Measurements from ENCODE around the gene MRTFB. TPM values are rescaled to one million over a fixed set of nuclear protein-coding genes. Genes with fewer than 3 reads are reported as not detected.
A peak's percentile ranks its signal among the peaks of the same experiment; 100 is the strongest.

Gene MRTFB
- total RNA-seq, 8 experiments from 2014 or later = 4.2 to 32.2 (median 13.6) TPM

GRCh38 chr16:14132696-14133048 lies 61.6 kb downstream of the MRTFB start:
- WGBS, 10 experiments = 56 to 100% (median 93%) methylated on average over 1 to 4 of the region's 4 CpGs
- ATAC-seq (replicated peaks in 6 of 8) = no peak
- no peak overlapping the region for H3K27ac ChIP-seq
- no peaks in the 10 kb centered on the region for H3K4me1 ChIP-seq (replicated peaks in 1 of 2)
- H3K4me3 ChIP-seq = no peak overlapping the region
- in situ Hi-C loops (cut with MboI; ENCODE audit: low pct_unique_long_range_greater_than_20kb in 2 of 9, low sequenced_read_pairs in 9 of 9, unreplicated experiment in 9 of 9) = no loop called here

GRCh38 chr16:14133907-14134306 lies 62.8 kb downstream of the MRTFB start:
- ATAC-seq (replicated peaks in 6 of 8) = no peak
- no peaks in the 10 kb centered on the region for H3K4me1 ChIP-seq (replicated peaks in 1 of 2)
- 45 to 100% (median 100%) methylated on average over 1 of the region's 1 CpG; no CpG with 5 or more reads in 1 of the 10 experiments for WGBS, 10 experiments
- no peak overlapping the region for H3K27ac ChIP-seq
- in situ Hi-C loops (cut with MboI; ENCODE audit: low pct_unique_long_range_greater_than_20kb in 2 of 9, low sequenced_read_pairs in 9 of 9, unreplicated experiment in 9 of 9) = no loop called here
- H3K4me3 ChIP-seq = no peak overlapping the region

- Histone ChIP-seq H3K27ac (no peak overlapping the region), H3K4me1 (replicated peaks in 1 of 2) (no peaks in the 10 kb centered on the region), H3K4me3 (no peak overlapping the region)
- 97 to 98% methylated on average over 5 of the region's 5 CpGs; no CpG with 5 or more reads in 8 of the 10 experiments for WGBS, 10 experiments
- no peak for ATAC-seq (replicated peaks in 6 of 8)
- in situ Hi-C loops (cut with MboI; ENCODE audit: low pct_unique_long_range_greater_than_20kb in 2 of 9, low sequenced_read_pairs in 9 of 9, unreplicated experiment in 9 of 9) = no loop called here
These were observed 64.6 kb downstream of the MRTFB start for GRCh38 chr16:14135704-14136103.

- 80 to 100% (median 100%) methylated on average over 1 of the region's 1 CpG; no CpG with 5 or more reads in 2 of the 10 experiments for WGBS, 10 experiments
- no peak for ATAC-seq (replicated peaks in 6 of 8)
- H3K27ac ChIP-seq = no peak overlapping the region
- no peaks in the 10 kb centered on the region for H3K4me1 ChIP-seq (replicated peaks in 1 of 2)
- in situ Hi-C loops (cut with MboI; ENCODE audit: low pct_unique_long_range_greater_than_20kb in 2 of 9, low sequenced_read_pairs in 9 of 9, unreplicated experiment in 9 of 9) = no loop called here
- no peak overlapping the region for H3K4me3 ChIP-seq
These were observed 68.8 kb downstream of the MRTFB start for GRCh38 chr16:14139872-14140271.

DNA sequence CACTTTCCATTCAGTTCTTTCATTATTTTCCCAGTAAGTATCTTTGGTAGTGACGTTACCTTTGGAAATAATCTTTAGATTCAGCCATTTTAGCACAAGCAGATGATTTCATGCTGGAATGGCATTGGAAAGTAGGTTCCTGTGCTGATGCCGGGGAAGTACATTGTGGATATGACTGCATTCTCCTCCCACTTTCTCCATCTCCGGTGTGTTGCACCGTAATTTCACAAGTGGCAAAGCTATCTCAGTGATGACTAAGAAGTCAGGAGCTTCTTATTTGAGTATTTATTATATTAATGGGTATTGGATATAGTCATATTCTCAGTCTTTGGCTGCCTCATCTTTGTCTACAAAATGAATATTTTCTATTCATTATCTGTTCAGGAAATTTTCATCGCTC lies 69.8 kb downstream of the MRTFB start:
- in situ Hi-C loops (cut with MboI; ENCODE audit: low pct_unique_long_range_greater_than_20kb in 2 of 9, low sequenced_read_pairs in 9 of 9, unreplicated experiment in 9 of 9) = no loop called here
- no peaks in the 10 kb centered on the region for H3K4me1 ChIP-seq (replicated peaks in 1 of 2)
- ATAC-seq (replicated peaks in 6 of 8) = peak in 3 of 8 experiments; percentile 70 to 88 (median 72)
- no peak overlapping the region for H3K27ac ChIP-seq
- 77 to 100% (median 95%) methylated on average over 1 to 5 of the region's 5 CpGs; no CpG with 5 or more reads in 1 of the 10 experiments for WGBS, 10 experiments
- no peak overlapping the region for H3K4me3 ChIP-seq

DNA sequence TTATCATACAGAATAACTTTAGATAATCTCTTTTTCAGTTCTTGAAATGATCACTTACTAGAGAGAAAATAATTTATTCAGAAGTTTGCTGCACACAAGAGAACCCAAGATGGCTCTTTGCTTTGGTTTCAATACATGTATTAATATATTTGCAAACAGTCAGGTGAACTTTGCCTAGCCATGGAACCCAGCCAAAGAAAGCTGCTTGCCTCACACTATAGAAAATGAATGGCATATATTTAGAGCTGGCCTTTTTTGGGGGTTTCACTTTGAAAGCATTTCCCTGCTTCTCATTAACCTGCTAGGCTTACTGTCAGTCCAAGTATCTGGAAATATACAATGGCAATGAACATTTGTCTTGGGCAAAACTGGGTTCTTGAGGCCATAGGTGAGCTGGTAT lies 75.3 kb downstream of the MRTFB start:
- no peak overlapping the region for H3K27ac ChIP-seq
- no peak for ATAC-seq (replicated peaks in 6 of 8)
- no peaks in the 10 kb centered on the region for H3K4me1 ChIP-seq (replicated peaks in 1 of 2)
- H3K4me3 ChIP-seq = no peak overlapping the region
- in situ Hi-C loops (cut with MboI; ENCODE audit: low pct_unique_long_range_greater_than_20kb in 2 of 9, low sequenced_read_pairs in 9 of 9, unreplicated experiment in 9 of 9) = no loop called here

DNA sequence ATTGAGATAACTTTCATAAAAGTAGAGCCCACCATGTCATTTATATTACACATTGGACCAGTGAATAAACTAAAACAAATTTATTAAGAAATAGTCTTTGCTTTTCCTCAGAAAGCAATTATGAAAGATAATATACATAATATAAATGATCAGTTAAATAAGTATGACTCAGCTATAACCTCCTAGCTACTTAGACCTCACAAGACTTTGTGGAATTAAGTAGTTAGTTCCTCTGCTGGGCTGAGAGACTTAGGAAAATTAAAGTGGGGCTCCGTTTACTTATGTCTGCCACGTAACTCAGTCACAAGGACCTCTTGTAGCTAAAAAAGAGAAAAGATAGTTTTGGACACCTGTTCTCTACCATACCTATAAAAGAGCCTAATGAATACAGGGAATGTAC lies 76.9 kb downstream of the MRTFB start:
- H3K4me1 ChIP-seq (replicated peaks in 1 of 2) = no peaks in the 10 kb centered on the region
- H3K27ac ChIP-seq = no peak overlapping the region
- no peak for ATAC-seq (replicated peaks in 6 of 8)
- WGBS, 10 experiments = 89 to 100% (median 100%) methylated on average over 1 to 2 of the region's 2 CpGs; no CpG with 5 or more reads in 2 of the 10 experiments
- H3K4me3 ChIP-seq = no peak overlapping the region
- in situ Hi-C loops (cut with MboI; ENCODE audit: low pct_unique_long_range_greater_than_20kb in 2 of 9, low sequenced_read_pairs in 9 of 9, unreplicated experiment in 9 of 9) = no loop called here

DNA sequence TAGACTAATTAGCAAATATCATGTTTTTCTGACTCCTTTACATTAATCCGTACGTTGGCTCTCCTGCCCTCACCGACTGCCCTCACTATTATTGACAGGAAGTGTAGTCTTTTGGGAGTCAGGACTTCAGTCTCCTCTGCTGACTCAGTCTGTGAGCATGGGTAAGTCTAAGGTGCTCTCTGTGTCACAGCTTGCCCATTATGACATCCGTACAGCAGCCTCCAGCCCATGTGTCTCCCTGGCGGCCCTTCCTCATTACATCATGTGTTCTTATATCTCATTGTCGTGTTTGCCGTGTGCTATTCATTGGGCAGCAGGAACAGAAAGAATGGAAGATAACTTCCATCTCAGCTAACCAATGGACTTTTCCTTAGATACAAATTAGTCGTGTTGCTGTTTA lies 77.5 kb downstream of the MRTFB start:
- Histone ChIP-seq H3K4me3 (no peak overlapping the region), H3K4me1 (replicated peaks in 1 of 2) (no peaks in the 10 kb centered on the region), H3K27ac (no peak overlapping the region)
- in situ Hi-C loops (cut with MboI; ENCODE audit: low pct_unique_long_range_greater_than_20kb in 2 of 9, low sequenced_read_pairs in 9 of 9, unreplicated experiment in 9 of 9) = no loop called here
- 30 to 100% (median 85%) methylated on average over 2 to 8 of the region's 8 CpGs for WGBS, 10 experiments
- peak in 5 of 8 experiments; percentile 59 to 100 (median 89) for ATAC-seq (replicated peaks in 6 of 8)

- Histone ChIP-seq H3K27ac (no peak overlapping the region), H3K4me1 (replicated peaks in 1 of 2) (no peaks in the 10 kb centered on the region), H3K4me3 (no peak overlapping the region)
- ATAC-seq (replicated peaks in 6 of 8) = no peak
- in situ Hi-C loops (cut with MboI; ENCODE audit: low pct_unique_long_range_greater_than_20kb in 2 of 9, low sequenced_read_pairs in 9 of 9, unreplicated experiment in 9 of 9) = no loop called here
- 85 to 100% (median 100%) methylated on average over 2 to 5 of the region's 5 CpGs; no CpG with 5 or more reads in 1 of the 10 experiments for WGBS, 10 experiments
These were observed 79.7 kb downstream of the MRTFB start for GRCh38 chr16:14150796-14151195.

- no peak for ATAC-seq (replicated peaks in 6 of 8)
- in situ Hi-C loops (cut with MboI; ENCODE audit: low pct_unique_long_range_greater_than_20kb in 2 of 9, low sequenced_read_pairs in 9 of 9, unreplicated experiment in 9 of 9) = no loop called here
- WGBS, 10 experiments = 39 to 100% (median 92%) methylated on average over 1 to 2 of the region's 2 CpGs
- Histone ChIP-seq H3K4me3 (no peak overlapping the region), H3K27ac (no peak overlapping the region), H3K4me1 (replicated peaks in 1 of 2) (no peaks in the 10 kb centered on the region)
These were observed 80.3 kb downstream of the MRTFB start for GRCh38 chr16:14151256-14152030.

DNA sequence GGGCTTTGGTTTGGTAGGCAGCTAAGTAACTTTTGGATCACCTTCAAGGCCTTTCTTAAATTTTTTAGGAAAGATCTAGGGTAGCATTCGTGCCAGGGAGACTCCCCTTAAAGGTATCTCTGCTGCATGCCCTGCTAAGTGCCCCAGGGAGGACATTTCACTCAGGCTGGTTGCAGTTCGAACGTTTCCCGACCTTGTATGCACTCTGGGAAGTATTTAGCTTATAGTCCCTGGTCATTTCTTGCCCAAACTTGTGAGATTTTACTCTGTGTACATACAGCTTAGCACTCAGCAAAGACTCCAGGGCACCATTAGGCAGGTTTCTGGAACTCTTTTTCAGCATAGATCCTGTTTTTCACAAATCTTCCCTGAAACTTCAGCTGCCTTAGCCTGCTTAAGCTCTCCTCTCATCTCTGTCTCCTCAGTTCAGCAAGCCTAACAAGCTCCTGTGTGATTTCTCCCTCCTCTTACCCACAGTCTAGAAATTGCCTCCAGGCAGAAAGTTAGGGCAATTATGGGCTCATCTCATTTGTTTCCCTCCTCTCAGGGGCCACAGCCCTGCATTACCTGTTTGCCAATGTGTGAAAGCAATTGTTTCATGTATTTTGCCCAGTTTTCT lies 84.6 kb downstream of the MRTFB start:
- no peak for ATAC-seq (replicated peaks in 6 of 8)
- in situ Hi-C loops (cut with MboI; ENCODE audit: low pct_unique_long_range_greater_than_20kb in 2 of 9, low sequenced_read_pairs in 9 of 9, unreplicated experiment in 9 of 9) = no loop called here
- H3K27ac ChIP-seq = no peak overlapping the region
- H3K4me3 ChIP-seq = no peak overlapping the region
- 70 to 96% (median 80%) methylated on average over 2 to 4 of the region's 4 CpGs; no CpG with 5 or more reads in 6 of the 10 experiments for WGBS, 10 experiments
- H3K4me1 ChIP-seq (replicated peaks in 1 of 2) = no peaks in the 10 kb centered on the region

- peaks cover 0 to 3% of the 10 kb centered on the region in 2 donors for H3K4me1 ChIP-seq (replicated peaks in 1 of 2)
- in situ Hi-C loops (cut with MboI; ENCODE audit: low pct_unique_long_range_greater_than_20kb in 2 of 9, low sequenced_read_pairs in 9 of 9, unreplicated experiment in 9 of 9) = no loop called here
- 36 to 100% (median 84%) methylated on average over 1 to 5 of the region's 5 CpGs; no CpG with 5 or more reads in 1 of the 10 experiments for WGBS, 10 experiments
- no peak for ATAC-seq (replicated peaks in 6 of 8)
- H3K27ac ChIP-seq = no peak overlapping the region
- no peak overlapping the region for H3K4me3 ChIP-seq
These were observed 94.0 kb downstream of the MRTFB start for GRCh38 chr16:14164916-14165662.

GRCh38 chr16:14168146-14168545 lies 97.0 kb downstream of the MRTFB start:
- Histone ChIP-seq H3K4me1 (replicated peaks in 1 of 2) (peaks cover 0 to 3% of the 10 kb centered on the region in 2 donors), H3K27ac (no peak overlapping the region), H3K4me3 (no peak overlapping the region)
- 44 to 100% (median 95%) methylated on average over 1 to 3 of the region's 3 CpGs; no CpG with 5 or more reads in 2 of the 10 experiments for WGBS, 10 experiments
- no peak for ATAC-seq (replicated peaks in 6 of 8)
- in situ Hi-C loops (cut with MboI; ENCODE audit: low pct_unique_long_range_greater_than_20kb in 2 of 9, low sequenced_read_pairs in 9 of 9, unreplicated experiment in 9 of 9) = no loop called here
